ENCODE measurements around the gene SIRPA. TPM values are rescaled to one million over a fixed set of nuclear protein-coding genes. Genes with fewer than 3 reads are reported as not detected.

SIRPA gene
- total RNA-seq, 1 donor from 2014 or later: 20.9 TPM

GRCh38 chr20:1867495-1868260 is 27.5 kb upstream of the SIRPA start:
- ATAC-seq (no peak), DNase-seq (ENCODE audit: missing footprints) (no peak)
- intact Hi-C loops (cut with DNase I): no loop called here

- intact Hi-C loops (cut with DNase I): no loop called here
- ATAC-seq (no peak), DNase-seq (ENCODE audit: missing footprints) (no peak)
Measured at GRCh38 chr20:1868856-1869255, 26.4 kb upstream of the SIRPA start.

GRCh38 chr20:1870323-1870722 is 24.9 kb upstream of the SIRPA start:
- no peak for DNase-seq (ENCODE audit: missing footprints)
- no peak for ATAC-seq
- intact Hi-C loops (cut with DNase I): no loop called here

GRCh38 chr20:1870792-1871550 is 24.2 kb upstream of the SIRPA start:
- ATAC-seq: no peak
- DNase-seq (ENCODE audit: missing footprints): no peak
- intact Hi-C loops (cut with DNase I): no loop called here

- ATAC-seq (no peak), DNase-seq (ENCODE audit: missing footprints) (no peak)
- intact Hi-C loops (cut with DNase I): no loop called here
Measured at GRCh38 chr20:1871807-1872458, 23.3 kb upstream of the SIRPA start.

- DNase-seq (ENCODE audit: missing footprints): no peak
- intact Hi-C loops (cut with DNase I): no loop called here
- no peak for ATAC-seq
Measured at GRCh38 chr20:1872459-1873097, 22.6 kb upstream of the SIRPA start.

- intact Hi-C loops (cut with DNase I): no loop called here
- peak; percentile 40 for ATAC-seq
- DNase-seq (ENCODE audit: missing footprints): peak; percentile 88
Measured at GRCh38 chr20:1874450-1875182, 20.6 kb upstream of the SIRPA start.

GRCh38 chr20:1875183-1875554 is 20.0 kb upstream of the SIRPA start:
- DNase-seq (ENCODE audit: missing footprints): no peak
- intact Hi-C loops (cut with DNase I): no loop called here
- ATAC-seq: no peak

- ATAC-seq (no peak), DNase-seq (ENCODE audit: missing footprints) (no peak)
- intact Hi-C loops (cut with DNase I): no loop called here
Measured at GRCh38 chr20:1875762-1876161, 19.4 kb upstream of the SIRPA start.

GRCh38 chr20:1876217-1876921 is 18.8 kb upstream of the SIRPA start:
- ATAC-seq (no peak), DNase-seq (ENCODE audit: missing footprints) (no peak)
- intact Hi-C loops (cut with DNase I): no loop called here

GRCh38 chr20:1876975-1877608 is 18.1 kb upstream of the SIRPA start:
- DNase-seq (ENCODE audit: missing footprints) (no peak), ATAC-seq (no peak)
- intact Hi-C loops (cut with DNase I): no loop called here

- DNase-seq (ENCODE audit: missing footprints): no peak
- no peak for ATAC-seq
- intact Hi-C loops (cut with DNase I): no loop called here
Measured at GRCh38 chr20:1877609-1878200, 17.5 kb upstream of the SIRPA start.

- ATAC-seq (no peak), DNase-seq (ENCODE audit: missing footprints) (no peak)
- intact Hi-C loops (cut with DNase I): no loop called here
Measured at GRCh38 chr20:1879369-1879768, 15.8 kb upstream of the SIRPA start.

GRCh38 chr20:1879934-1880333 is 15.3 kb upstream of the SIRPA start:
- intact Hi-C loops (cut with DNase I): loop anchor here (2.0 kb wide), 1 partner anchor 77 kb away; no protein-coding TSS in a partner anchor
- ATAC-seq: no peak

GRCh38 chr20:1880529-1881239 is 14.5 kb upstream of the SIRPA start:
- DNase-seq (ENCODE audit: missing footprints) (no peak), ATAC-seq (no peak)
- intact Hi-C loops (cut with DNase I): loop anchor here (2.0 kb wide), 1 partner anchor 78 kb away; no protein-coding TSS in a partner anchor

More at GRCh38 chr20:1879934-1880333, 15.3 kb upstream of the SIRPA start:
- no peak for DNase-seq (ENCODE audit: missing footprints)

- ATAC-seq: peak; percentile 65
- intact Hi-C loops (cut with DNase I): loop anchor here (2.0 kb wide), 1 partner anchor 79 kb away; no protein-coding TSS in a partner anchor
- no peak for DNase-seq (ENCODE audit: missing footprints)
Measured at GRCh38 chr20:1881240-1881835, 13.9 kb upstream of the SIRPA start.

Data from Right ventricle myocardium inferior (tissue), 1 donor.